Stimulated activated CD4-positive, alpha-beta T cell treated with anti-CD3 and anti-CD28 coated beads, TNF-alpha, amount 100 ng/mL, for 4 hours (primary cell): Measurements from ENCODE around the gene MTA2.
A peak's percentile ranks its signal among the peaks of the same experiment; 100 is the strongest.
"Not testable (repeated sequence)": the region's sequence is repeated elsewhere in the genome, so short reads cannot be mapped to it uniquely, and the experiment has no call there.

ENCODE experiments used
- DNase-seq, 3 experiments: peaks; one replicate each; pipeline ENCODE4 v3.0.0-alpha.2; 2020; ENCODE audit warnings: low read depth in 3 of 3

MTA2 gene

GRCh38 chr11:62601372-62602140, at the start of gene MTA2:
TSS of gene MTA2 (minus strand) at chr11:62601865. CDS start at chr11:62601450, 415 bp downstream.
- peak; percentile 99 to 100 (median 99) for DNase-seq

GRCh38 chr11:62650283-62650682, 48.6 kb upstream of the MTA2 start:
- DNase-seq, result not testable (repeated sequence)

- no peak for DNase-seq
Observed at GRCh38 chr11:62649486-62649885, 47.8 kb upstream of the MTA2 start.

GRCh38 chr11:62648967-62649364, 47.3 kb upstream of the MTA2 start:
- no peak for DNase-seq

- DNase-seq, result no peak
Observed at GRCh38 chr11:62648185-62648966, 46.7 kb upstream of the MTA2 start.

GRCh38 chr11:62647609-62648005, 45.9 kb upstream of the MTA2 start:
- DNase-seq, result no peak

GRCh38 chr11:62646825-62647608, 45.4 kb upstream of the MTA2 start:
- no peak for DNase-seq

- DNase-seq, result peak; percentile 98 to 99 (median 99)
Observed at GRCh38 chr11:62645946-62646824, 44.5 kb upstream of the MTA2 start, which contains the start of gene GANAB. TSS of gene GANAB (minus strand) at chr11:62646613. CDS start at chr11:62646599, 14 bp downstream.

- DNase-seq, result no peak
Observed at GRCh38 chr11:62645671-62645945, 43.9 kb upstream of the MTA2 start.

GRCh38 chr11:62644220-62644619, 42.6 kb upstream of the MTA2 start:
- no peak for DNase-seq

GRCh38 chr11:62632492-62632891, 30.8 kb upstream of the MTA2 start:
- DNase-seq, result no peak

- no peak for DNase-seq
Observed at GRCh38 chr11:62627713-62628112, 26.0 kb upstream of the MTA2 start.

GRCh38 chr11:62622476-62623089, 20.9 kb upstream of the MTA2 start:
- no peak for DNase-seq

GRCh38 chr11:62621567-62622470, 20.2 kb upstream of the MTA2 start, which contains the start of gene B3GAT3:
TSS of gene B3GAT3 (minus strand) at chr11:62621986. CDS start at chr11:62621947, 39 bp downstream.
- DNase-seq, result peak; percentile 93 to 97 (median 93)

- no peak for DNase-seq
Observed at GRCh38 chr11:62621027-62621566, 19.4 kb upstream of the MTA2 start.

- DNase-seq, result not testable (repeated sequence)
Observed at GRCh38 chr11:62616957-62617356, 15.3 kb upstream of the MTA2 start.

- DNase-seq, result no peak
Observed at GRCh38 chr11:62615521-62615920, 13.9 kb upstream of the MTA2 start.

GRCh38 chr11:62614275-62614674, 12.6 kb upstream of the MTA2 start:
- DNase-seq, result peak in 1 of 3 experiments; percentile 32

GRCh38 chr11:62613291-62613778, 11.7 kb upstream of the MTA2 start:
- DNase-seq, result no peak
